22Rv1 (cell line): ENCODE measurements around the gene MGAT4A.

Experiments
- H3K27ac ChIP-seq: fragments of 450-650 bp; 2 replicates; pipeline ENCODE4 v1.5.1; 2017
- ZFX ChIP-seq: fragments of 450-650 bp; IDR thresholded peaks from 2 replicates; pipeline ENCODE4 v1.6.1; 2017; ENCODE audit warnings: antibody characterized with exemption, borderline replicate concordance
- TF ChIP-seq, protein P1 (sequence below): fragments of 450-650 bp; IDR thresholded peaks from 2 replicates; pipeline ENCODE4 v1.5.1; 2017; ENCODE audit warnings: mild to moderate bottlenecking

MGAT4A gene

DNA sequence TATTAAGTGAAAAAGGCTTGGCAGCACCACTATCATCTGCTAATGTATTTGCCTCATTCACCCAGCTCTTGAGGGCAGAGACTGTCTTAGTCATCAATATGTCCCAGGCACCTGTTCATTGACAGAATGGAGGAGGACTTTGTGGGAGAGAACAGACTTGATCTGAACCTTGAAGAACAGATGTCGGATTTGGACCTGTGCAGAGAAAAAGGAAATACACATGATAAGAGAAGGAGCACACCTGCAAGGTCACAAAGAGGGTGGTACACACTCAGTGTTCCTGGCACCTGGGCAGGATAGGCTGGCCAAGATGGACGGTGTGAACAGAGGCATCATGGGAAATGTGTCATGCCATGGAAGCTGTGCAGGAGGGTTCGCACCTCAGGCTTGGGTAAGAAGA is 7.4 kb upstream of the MGAT4A start:
- TF ChIP-seq, protein P1, sequence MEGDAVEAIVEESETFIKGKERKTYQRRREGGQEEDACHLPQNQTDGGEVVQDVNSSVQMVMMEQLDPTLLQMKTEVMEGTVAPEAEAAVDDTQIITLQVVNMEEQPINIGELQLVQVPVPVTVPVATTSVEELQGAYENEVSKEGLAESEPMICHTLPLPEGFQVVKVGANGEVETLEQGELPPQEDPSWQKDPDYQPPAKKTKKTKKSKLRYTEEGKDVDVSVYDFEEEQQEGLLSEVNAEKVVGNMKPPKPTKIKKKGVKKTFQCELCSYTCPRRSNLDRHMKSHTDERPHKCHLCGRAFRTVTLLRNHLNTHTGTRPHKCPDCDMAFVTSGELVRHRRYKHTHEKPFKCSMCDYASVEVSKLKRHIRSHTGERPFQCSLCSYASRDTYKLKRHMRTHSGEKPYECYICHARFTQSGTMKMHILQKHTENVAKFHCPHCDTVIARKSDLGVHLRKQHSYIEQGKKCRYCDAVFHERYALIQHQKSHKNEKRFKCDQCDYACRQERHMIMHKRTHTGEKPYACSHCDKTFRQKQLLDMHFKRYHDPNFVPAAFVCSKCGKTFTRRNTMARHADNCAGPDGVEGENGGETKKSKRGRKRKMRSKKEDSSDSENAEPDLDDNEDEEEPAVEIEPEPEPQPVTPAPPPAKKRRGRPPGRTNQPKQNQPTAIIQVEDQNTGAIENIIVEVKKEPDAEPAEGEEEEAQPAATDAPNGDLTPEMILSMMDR: no peak

DNA sequence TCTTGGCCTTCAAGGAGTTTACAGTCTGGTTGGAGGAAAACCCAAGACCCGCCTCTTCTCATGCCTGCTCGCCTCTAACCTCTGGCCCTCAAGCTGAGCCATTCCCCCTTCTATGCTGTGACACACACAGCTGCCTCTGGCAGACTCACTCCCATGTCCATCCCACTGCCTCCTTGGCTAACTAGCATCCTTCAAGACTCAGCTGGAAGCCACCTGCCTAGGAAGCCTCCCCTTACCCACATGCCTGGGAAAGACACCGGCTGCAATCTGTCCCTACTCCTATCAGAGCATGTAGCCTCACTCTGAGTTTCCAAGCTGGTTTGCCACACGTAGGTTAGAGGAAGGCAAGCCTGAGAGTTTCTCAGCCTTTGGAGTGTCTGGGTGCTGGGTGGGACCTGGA is 6.9 kb upstream of the MGAT4A start:
- no peak overlapping the region for H3K27ac ChIP-seq
- TF ChIP-seq, protein P1: no peak
- no peak for TF ChIP-seq ZFX

More for the DNA sequence above, 7.4 kb upstream of the MGAT4A start:
- no peak overlapping the region for H3K27ac ChIP-seq

DNA sequence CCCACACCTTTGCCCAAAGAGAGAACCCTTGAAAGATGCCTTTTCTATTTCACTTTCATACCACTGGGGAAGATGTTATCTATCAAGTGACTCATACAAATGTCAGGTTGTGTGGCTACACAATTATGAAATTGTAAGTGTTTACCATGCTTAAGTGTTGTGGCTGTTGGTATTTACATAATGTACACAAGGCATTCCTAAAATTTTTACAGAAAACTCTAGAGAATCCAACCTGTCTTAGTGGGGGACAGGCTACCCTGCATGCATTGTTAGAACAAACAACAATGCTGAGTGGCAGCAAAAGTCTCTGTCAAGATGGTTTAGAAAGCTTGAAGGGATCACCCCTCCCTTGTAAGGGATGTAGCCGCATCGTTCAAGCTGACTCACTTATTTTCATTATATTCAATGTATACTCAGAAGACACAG is 5.5 kb upstream of the MGAT4A start:
- H3K27ac ChIP-seq: no peak overlapping the region
- TF ChIP-seq ZFX: no peak
- TF ChIP-seq, protein P1: no peak

DNA sequence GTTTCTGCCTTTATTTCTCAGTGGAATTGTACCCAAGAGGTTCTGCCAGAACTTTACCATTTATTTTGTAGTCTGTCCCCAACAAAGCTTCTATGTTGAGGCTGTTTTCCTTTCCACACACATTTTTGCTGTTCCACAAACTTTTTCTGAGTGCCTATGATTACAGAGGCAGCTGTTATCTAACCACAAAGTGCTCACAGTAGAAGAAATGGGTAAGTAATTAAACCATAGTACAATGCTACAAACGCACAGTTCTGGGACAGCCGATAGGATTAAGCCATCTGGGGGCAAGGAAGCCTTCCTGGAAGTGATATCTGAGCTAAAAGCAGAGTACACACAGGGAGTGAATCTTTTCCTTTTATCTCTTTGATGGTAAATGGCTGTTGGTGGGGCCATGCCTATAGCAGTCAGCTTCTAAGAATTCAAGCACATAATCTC is 3.9 kb upstream of the MGAT4A start:
- no peak for TF ChIP-seq ZFX
- TF ChIP-seq, protein P1: no peak

DNA sequence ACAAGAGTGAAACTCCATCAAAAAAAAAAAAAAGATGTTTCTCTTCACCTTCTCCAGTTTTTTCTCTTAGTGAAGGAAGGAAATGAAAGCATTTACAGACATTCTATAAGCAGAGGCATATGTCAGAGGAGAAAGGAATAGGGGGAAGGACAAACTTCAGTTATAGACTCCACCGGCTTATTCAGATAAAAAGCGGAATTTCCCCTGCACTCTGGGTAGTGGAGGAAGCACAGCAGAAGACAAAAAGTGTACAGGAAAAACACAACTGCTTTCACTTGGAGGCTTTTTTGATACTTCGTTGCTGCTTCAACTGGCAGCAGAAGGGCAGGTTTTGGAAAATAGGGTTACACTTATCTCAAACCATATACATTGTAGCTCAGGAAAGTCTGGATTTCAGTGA is 3.2 kb upstream of the MGAT4A start:
- no peak overlapping the region for H3K27ac ChIP-seq
- no peak for TF ChIP-seq ZFX
- TF ChIP-seq, protein P1: no peak

More for the DNA sequence above, 3.9 kb upstream of the MGAT4A start:
- H3K27ac ChIP-seq: no peak overlapping the region

DNA sequence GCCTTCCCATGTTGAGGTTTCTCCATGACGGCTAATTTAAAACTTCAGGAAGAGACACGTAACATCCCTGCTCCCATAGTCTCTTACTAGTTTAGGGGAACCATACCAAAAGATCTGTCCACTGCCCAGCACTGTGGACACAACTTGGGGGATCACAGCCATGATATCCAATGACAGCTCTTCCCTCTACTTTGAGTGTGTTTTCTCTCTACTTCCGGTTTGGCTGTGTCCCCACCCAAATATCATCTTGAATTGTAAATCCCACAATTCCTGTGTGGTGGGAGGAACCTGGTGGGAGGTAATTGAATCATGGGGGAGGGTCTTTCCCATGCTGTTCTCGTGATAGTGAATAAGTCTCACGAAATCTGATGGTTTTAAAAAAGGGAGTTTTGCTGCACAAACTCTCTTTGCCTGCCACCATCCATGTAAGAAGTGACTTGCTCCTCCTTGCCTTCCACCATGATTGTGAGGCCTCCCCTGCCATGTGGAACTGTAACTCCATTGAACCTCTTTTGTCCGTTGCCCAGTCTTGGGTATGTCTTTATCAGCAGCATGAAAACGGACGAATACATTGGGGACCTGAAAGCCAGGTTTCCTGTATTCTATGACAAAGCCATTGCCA is 1.6 kb upstream of the MGAT4A start:
- H3K27ac ChIP-seq: no peak overlapping the region
- TF ChIP-seq, protein P1: no peak
- no peak for TF ChIP-seq ZFX

DNA sequence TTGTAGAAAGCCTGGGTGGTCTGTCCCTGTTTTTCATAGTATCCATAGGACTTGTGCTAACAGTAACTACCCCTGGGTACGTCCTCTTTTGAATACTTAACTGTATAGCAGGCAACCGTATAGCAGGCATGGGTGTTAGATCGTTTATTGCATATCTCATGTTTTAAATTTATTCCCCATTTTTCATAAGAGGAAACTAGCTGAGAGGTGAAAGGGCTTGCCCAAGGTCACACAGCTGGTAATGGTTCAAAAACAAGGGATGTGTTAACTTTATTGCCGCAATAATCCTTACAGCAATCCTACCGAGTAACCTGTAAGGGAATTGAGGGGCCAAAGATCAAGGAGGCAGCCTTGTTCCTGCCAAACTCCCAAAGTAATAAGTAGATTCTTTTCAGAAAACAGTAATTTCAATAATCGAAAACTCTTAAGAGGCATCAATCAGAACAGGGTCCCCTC is 990 bp upstream of the MGAT4A start:
- TF ChIP-seq, protein P1: no peak
- no peak for TF ChIP-seq ZFX
- H3K27ac ChIP-seq: no peak overlapping the region
